Osteocyte (in vitro differentiated cells): ENCODE measurements around the gene ICAM3. TPM values are rescaled to one million over a fixed set of nuclear protein-coding genes. Genes with fewer than 3 reads are reported as not detected.

Source experiments
- DNase-seq: peaks from one replicate; pipeline ENCODE4 v3.0.0; 2021; ENCODE audit warnings: mixed read lengths; ENCODE audit not compliant: unreplicated experiment; ENCODE audit errors: extremely low spot score
- H3K27ac Mint-ChIP-seq: one replicate; pipeline ENCODE4 v1.8.0; 2021; ENCODE audit warnings: mild to moderate bottlenecking, mixed read lengths; ENCODE audit not compliant: unreplicated experiment
- H3K27me3 Mint-ChIP-seq: one replicate; pipeline ENCODE4 v1.8.0; 2021; ENCODE audit warnings: mixed read lengths; ENCODE audit not compliant: unreplicated experiment
- H3K36me3 Mint-ChIP-seq: one replicate; pipeline ENCODE4 v1.8.0; 2021; ENCODE audit warnings: mixed read lengths; ENCODE audit not compliant: unreplicated experiment
- H3K4me1 Mint-ChIP-seq: one replicate; pipeline ENCODE4 v1.8.0; 2021; ENCODE audit warnings: mixed read lengths; ENCODE audit not compliant: unreplicated experiment
- H3K4me3 Mint-ChIP-seq: one replicate; pipeline ENCODE4 v1.8.0; 2021; ENCODE audit warnings: mild to moderate bottlenecking, moderate library complexity, mixed read lengths; ENCODE audit not compliant: unreplicated experiment
- H3K9me3 Mint-ChIP-seq: one replicate; pipeline ENCODE4 v1.8.0; 2021; ENCODE audit warnings: mixed read lengths; ENCODE audit not compliant: unreplicated experiment
- total RNA-seq: library from RNA; stranded (reverse); gene quantifications from 2 replicates; pipeline ENCODE4 v1.2.1, GENCODE V29; 2021
- TF ChIP-seq, protein P1 (sequence below): fragments of 200-600 bp; sonication (generic); IDR thresholded peaks from 2 replicates; pipeline ENCODE4 v1.5.0; 2021; ENCODE audit warnings: antibody characterized with exemption, mild to moderate bottlenecking, moderate library complexity

The ICAM3 gene
- total RNA-seq, 1 donor from 2014 or later: 9.8 TPM

DNA sequence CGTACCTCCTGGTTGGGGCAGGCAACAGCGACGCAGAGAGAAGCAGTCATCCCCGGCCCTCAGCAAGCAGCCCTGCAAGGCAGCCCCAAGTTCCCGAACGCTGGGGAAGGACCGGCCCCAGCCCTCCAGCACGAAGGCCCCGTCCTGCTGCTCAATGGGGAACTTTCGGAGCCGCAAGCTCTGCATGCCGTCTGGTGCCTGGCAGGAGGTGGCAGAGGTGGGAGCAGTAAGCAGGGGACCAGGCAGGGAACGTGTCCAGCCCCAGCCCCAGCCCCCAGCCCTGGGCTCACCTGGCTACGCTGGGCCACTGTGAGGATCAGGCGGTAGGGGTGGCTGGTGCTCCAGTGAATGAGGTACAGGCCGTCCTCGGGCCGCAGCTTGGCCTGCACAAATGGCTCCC lies 22.8 kb upstream of the ICAM3 start:
- Mint-ChIP-seq H3K4me1 (no peaks in the 10 kb centered on the region), H3K9me3 (no peaks in the 10 kb centered on the region), H3K27me3 (no peaks in the 10 kb centered on the region), H3K27ac (no peak overlapping the region), H3K4me3 (no peak overlapping the region), H3K36me3 (peaks cover 17% of the 10 kb centered on the region)
- DNase-seq: no peak
- TF ChIP-seq, protein P1, sequence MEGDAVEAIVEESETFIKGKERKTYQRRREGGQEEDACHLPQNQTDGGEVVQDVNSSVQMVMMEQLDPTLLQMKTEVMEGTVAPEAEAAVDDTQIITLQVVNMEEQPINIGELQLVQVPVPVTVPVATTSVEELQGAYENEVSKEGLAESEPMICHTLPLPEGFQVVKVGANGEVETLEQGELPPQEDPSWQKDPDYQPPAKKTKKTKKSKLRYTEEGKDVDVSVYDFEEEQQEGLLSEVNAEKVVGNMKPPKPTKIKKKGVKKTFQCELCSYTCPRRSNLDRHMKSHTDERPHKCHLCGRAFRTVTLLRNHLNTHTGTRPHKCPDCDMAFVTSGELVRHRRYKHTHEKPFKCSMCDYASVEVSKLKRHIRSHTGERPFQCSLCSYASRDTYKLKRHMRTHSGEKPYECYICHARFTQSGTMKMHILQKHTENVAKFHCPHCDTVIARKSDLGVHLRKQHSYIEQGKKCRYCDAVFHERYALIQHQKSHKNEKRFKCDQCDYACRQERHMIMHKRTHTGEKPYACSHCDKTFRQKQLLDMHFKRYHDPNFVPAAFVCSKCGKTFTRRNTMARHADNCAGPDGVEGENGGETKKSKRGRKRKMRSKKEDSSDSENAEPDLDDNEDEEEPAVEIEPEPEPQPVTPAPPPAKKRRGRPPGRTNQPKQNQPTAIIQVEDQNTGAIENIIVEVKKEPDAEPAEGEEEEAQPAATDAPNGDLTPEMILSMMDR: no peak

DNA sequence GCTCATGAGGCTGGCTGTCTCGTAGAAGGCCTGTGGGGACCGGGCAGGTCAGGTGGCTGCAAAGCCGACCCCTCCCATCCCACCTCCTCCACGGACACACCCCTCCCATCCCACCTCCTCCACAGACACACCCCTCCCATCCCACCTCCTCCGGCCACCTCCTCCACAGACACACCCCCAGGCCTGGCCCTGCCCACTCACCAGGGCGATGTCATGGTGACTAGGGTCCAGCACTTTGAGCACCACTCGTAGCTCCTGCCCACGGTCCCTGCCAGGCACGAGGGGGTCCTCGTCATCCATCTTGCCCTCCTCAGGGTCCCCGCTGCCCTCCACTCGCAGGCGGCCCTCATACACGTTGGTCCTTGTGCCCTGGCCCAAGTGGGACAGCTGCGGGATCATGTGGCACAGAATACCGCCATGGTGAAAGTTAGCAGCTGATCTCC lies 22.2 kb upstream of the ICAM3 start:
- Mint-ChIP-seq H3K27me3 (no peaks in the 10 kb centered on the region), H3K4me1 (no peaks in the 10 kb centered on the region), H3K4me3 (no peak overlapping the region), H3K36me3 (peaks cover 17% of the 10 kb centered on the region), H3K9me3 (no peaks in the 10 kb centered on the region), H3K27ac (no peak overlapping the region)
- TF ChIP-seq, protein P1: no peak
- no peak for DNase-seq

DNA sequence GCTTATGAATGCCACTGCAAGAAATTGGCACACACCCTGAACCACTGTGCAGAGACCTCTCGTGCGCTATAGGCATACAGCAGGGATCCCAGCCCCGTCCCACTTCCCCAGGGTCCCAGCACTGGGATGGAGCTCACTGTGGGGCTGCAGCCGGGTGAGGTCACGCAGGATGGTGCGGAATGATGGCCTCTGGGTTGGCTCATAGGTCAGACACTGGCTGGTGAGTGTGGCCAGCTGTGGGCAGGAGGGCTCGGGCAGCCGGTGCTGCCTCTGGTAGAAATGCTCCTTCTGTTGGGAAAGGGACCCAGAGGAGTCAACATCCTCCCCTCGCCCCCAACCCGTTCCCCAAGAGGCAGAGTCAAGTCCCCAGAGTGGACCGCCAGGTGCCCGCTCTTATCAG lies 17.0 kb upstream of the ICAM3 start:
- DNase-seq: no peak
- Mint-ChIP-seq H3K27ac (no peak overlapping the region), H3K27me3 (no peaks in the 10 kb centered on the region), H3K36me3 (peaks cover 22% of the 10 kb centered on the region), H3K4me3 (no peak overlapping the region), H3K4me1 (no peaks in the 10 kb centered on the region), H3K9me3 (no peaks in the 10 kb centered on the region)
- TF ChIP-seq, protein P1: no peak

DNA sequence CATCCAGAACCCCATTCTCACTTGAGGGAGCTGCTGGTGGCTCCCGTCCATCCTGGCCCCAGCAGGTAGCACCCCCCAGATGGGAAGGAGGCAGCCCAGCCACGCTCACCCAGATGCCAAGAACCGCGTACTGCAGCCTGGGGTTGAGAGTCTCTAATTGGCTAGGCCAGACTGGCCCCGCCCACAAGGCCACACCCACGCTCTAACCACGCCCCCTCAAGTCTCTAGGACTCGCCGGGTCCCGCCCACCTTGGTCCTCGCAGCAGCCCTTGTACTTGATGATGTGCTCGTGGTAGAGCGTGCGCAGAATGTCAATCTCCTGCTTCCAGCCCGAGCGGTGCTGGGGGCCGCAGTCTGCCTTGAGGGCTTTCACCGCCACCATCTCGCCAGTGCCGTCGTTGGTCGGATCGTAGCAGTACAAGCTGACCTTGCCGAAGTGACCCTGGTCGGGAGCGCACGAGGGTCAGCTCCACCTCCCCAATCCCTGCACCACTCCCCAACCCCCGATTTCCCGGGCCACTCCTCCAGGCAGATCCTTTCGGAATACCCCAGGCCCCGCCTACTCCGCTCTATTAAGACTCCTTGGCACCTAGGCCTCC lies 14.5 kb upstream of the ICAM3 start:
- TF ChIP-seq, protein P1: no peak
- peaks cover 25% of the 10 kb centered on the region for H3K36me3 Mint-ChIP-seq
- no peak overlapping the region for H3K4me3 Mint-ChIP-seq
- H3K27ac Mint-ChIP-seq: no peak overlapping the region
- no peaks in the 10 kb centered on the region for H3K4me1 Mint-ChIP-seq
- DNase-seq: no peak
- no peaks in the 10 kb centered on the region for H3K9me3 Mint-ChIP-seq
- no peaks in the 10 kb centered on the region for H3K27me3 Mint-ChIP-seq

DNA sequence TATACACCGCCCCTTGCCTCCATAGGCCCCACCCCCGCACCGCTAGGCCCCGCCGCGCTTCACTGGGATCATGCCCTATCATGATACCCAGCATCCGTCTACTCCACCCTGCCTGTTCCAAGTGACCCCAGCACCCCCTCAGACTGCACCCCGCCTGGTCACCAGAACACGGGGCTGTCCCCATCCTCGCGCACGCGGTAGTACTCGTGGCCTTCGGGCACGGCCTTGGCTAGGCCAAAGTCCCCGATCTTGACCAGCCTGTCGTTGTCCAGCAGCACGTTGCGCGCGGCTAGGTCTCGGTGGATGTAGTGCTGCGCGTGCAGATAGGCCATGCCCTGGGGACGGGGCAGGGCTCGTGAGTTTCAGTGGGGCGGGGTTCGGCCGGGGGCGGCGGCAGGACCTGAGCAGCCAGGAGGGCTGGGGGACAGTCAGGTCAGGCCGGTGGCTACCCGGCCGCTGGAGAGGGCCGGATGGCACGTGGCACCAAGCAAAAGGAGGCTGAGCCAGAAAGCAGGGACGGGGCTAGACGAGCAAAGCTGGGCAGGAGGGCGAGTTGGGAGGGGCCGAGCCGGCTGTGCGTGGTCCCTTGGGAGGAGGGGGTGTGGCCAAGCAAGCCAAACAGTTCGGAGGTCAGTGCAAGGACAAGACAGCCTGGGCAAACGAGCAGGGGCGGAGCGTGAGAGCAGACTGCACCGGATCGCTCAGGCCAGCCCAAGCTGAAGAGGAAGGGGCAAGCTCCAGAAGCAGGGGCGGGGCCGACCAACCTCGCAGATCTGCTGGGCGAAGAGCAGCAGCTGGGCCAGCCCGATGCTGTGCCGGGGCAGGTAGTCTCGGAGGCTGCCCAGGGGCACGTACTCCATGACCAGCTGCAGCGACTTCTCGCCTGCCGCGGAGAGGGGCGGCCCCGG lies 13.6 kb upstream of the ICAM3 start:
- H3K27me3 Mint-ChIP-seq: no peaks in the 10 kb centered on the region
- H3K36me3 Mint-ChIP-seq: peaks cover 25% of the 10 kb centered on the region
- no peak overlapping the region for H3K4me3 Mint-ChIP-seq
- no peaks in the 10 kb centered on the region for H3K4me1 Mint-ChIP-seq
- TF ChIP-seq, protein P1: no peak
- no peaks in the 10 kb centered on the region for H3K9me3 Mint-ChIP-seq
- DNase-seq: no peak
- H3K27ac Mint-ChIP-seq: no peak overlapping the region
